ENCODE data around the gene WDR17. TPM values are rescaled to one million over a fixed set of nuclear protein-coding genes. Genes with fewer than 3 reads are reported as not detected.

The WDR17 gene
- total and polyA plus RNA-seq, 2 of the 8 experiments (the other 6 are each of a cell fraction or from before 2014, with no cell fraction given) = 1.4 to 3.3 TPM

DNA sequence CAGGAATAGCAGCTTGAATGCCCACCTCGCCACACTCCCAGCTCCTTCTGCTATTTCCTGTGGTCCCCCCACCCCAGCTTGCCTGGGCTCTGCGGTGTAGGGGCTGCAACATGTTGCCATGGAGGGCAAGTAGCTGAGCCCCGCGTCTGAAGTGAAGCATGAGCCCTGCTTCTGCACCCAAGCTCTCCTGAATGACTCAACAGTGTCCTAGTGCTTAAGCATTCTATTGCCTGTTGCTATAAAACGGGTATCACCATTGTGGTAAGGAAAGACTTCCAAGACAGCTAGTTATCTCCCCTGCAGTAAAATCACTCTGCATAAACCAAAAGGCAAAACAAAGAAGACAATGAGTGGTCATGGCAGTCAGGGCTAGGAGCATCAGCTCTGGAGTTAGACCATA lies 161.1 kb downstream of the WDR17 start (continued):
- TF ChIP-seq CHD7 (IDR thresholded peaks at IDR 0.05; ENCODE audit: insufficient replicate concordance, low read length) (no peak), CTBP2 (IDR thresholded peaks at IDR 0.05; ENCODE audit: borderline replicate concordance, insufficient read depth, insufficient read length, low read length) (no peak), POLR2A (IDR thresholded peaks at IDR 0.05; ENCODE audit: control extremely low read depth in 1 of 2, low read depth in 2 of 2, low read length in 2 of 2) (no peak), SRF (IDR thresholded peaks at IDR 0.05; ENCODE audit: low read depth, low read length) (no peak), HDAC2 (IDR thresholded peaks at IDR 0.05; ENCODE audit: borderline replicate concordance in 1 of 2, low read depth in 2 of 2, low read length in 2 of 2) (no peak), TEAD4 (IDR thresholded peaks at IDR 0.05; ENCODE audit: low read depth, low read length) (no peak), CHD1 (IDR thresholded peaks at IDR 0.05; ENCODE audit: low read depth, low read length) (no peak), MAFK (IDR thresholded peaks at IDR 0.05; ENCODE audit: low read depth, low read length) (no peak), TAF7 (optimal IDR thresholded peaks at IDR 0.05; ENCODE audit: borderline replicate concordance, low read depth, low read length) (no peak)
- TF ChIP-seq, protein P1, sequence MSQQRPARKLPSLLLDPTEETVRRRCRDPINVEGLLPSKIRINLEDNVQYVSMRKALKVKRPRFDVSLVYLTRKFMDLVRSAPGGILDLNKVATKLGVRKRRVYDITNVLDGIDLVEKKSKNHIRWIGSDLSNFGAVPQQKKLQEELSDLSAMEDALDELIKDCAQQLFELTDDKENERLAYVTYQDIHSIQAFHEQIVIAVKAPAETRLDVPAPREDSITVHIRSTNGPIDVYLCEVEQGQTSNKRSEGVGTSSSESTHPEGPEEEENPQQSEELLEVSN (IDR thresholded peaks at IDR 0.05) = no peak
